Thyroid gland (tissue), 4 donors: Measurements from ENCODE around the gene SART1.

ENCODE experiments used
- POLR2A ChIP-seq, 2 donors: fragments of 450-650 bp; IDR thresholded peaks; one replicate each; pipeline ENCODE4 v1.6.1; 2017; ENCODE audit warnings: antibody characterized with exemption in 2 of 2, mild to moderate bottlenecking in 2 of 2, moderate library complexity in 1 of 2
- TF ChIP-seq, protein P1 (sequence below), 6 experiments: fragments of 200-600 bp in 3 of 6; fragments of 450-650 bp in 3 of 6; sonication (generic) in 3 of 6; IDR thresholded peaks; one replicate each; pipeline ENCODE4 v1.5.1; 2016 to 2019; ENCODE audit warnings: antibody characterized with exemption in 6 of 6, mild to moderate bottlenecking in 2 of 6, inconsistent platforms in 1 of 6, moderate library complexity in 1 of 6

DNA sequence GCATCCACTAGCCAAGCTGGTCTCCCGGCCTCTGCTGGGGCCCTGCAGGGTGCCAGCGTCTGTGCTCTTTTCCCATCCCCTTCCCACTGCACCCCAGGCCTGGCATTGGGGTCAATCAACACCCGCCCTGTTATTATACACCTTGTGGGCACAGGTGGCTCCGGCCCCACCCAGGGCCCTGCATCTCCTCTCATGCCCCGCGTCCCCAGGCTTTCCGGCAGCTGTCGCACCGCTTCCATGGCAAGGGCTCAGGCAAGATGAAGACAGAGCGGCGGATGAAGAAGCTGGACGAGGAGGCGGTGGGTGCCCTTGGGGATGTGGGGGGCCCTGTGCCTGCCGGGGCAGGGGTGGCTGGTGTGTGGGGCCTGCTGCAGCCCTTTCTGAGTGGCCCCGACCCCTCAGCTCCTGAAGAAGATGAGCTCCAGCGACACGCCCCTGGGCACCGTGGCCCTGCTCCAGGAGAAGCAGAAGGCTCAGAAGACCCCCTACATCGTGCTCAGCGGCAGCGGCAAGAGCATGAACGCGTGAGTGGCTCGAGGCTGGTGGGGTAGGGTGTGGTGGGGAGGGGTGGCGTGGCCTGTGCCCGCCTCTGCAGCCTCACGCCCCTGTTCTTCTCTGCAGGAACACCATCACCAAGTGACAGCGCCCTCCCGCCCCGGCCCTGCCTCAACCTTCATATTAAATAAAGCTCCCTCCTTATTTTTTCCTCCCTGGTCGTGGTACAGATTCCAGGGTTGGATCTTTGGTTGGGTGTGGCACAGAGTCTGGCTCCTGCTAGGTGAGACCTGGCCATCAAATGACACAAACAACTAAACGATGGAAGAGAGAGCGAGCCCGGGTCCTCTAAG lies 17.1 kb downstream of the SART1 start:
- TF ChIP-seq, protein P1, sequence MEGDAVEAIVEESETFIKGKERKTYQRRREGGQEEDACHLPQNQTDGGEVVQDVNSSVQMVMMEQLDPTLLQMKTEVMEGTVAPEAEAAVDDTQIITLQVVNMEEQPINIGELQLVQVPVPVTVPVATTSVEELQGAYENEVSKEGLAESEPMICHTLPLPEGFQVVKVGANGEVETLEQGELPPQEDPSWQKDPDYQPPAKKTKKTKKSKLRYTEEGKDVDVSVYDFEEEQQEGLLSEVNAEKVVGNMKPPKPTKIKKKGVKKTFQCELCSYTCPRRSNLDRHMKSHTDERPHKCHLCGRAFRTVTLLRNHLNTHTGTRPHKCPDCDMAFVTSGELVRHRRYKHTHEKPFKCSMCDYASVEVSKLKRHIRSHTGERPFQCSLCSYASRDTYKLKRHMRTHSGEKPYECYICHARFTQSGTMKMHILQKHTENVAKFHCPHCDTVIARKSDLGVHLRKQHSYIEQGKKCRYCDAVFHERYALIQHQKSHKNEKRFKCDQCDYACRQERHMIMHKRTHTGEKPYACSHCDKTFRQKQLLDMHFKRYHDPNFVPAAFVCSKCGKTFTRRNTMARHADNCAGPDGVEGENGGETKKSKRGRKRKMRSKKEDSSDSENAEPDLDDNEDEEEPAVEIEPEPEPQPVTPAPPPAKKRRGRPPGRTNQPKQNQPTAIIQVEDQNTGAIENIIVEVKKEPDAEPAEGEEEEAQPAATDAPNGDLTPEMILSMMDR (IDR thresholded peaks at IDR 0.05): no peak
- no peak for TF ChIP-seq POLR2A (IDR thresholded peaks at IDR 0.05)
